GM21576 (cell line): Measurements from ENCODE around the gene VSTM2B.

Experiments
- ATAC-seq: cut with Tn5 transposase; IDR thresholded peaks from one replicate; pipeline ENCODE4 v1.9.1; 2021; ENCODE audit warnings: mild to moderate bottlenecking, moderate library complexity; ENCODE audit not compliant: unreplicated experiment

The VSTM2B gene

DNA sequence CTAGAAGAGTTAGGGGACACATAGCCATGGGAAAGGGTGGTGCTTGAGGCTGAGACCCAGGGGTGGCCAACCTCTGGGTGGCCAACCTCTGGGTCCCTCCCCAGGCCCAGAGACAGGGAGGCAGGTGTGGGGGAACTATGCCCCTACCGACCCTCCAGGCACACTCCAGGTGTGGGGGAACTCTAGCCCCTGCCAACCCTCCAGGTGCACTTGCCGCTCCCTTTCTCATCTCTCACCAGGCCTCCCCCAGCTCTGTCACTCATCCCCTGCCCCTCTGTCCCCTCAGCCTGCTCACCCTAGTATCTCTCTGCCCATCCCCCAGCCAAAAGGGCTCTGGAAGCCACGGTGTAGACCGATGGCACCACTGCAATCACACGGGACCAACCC is 10.6 kb upstream of the VSTM2B start:
- no peak for ATAC-seq

DNA sequence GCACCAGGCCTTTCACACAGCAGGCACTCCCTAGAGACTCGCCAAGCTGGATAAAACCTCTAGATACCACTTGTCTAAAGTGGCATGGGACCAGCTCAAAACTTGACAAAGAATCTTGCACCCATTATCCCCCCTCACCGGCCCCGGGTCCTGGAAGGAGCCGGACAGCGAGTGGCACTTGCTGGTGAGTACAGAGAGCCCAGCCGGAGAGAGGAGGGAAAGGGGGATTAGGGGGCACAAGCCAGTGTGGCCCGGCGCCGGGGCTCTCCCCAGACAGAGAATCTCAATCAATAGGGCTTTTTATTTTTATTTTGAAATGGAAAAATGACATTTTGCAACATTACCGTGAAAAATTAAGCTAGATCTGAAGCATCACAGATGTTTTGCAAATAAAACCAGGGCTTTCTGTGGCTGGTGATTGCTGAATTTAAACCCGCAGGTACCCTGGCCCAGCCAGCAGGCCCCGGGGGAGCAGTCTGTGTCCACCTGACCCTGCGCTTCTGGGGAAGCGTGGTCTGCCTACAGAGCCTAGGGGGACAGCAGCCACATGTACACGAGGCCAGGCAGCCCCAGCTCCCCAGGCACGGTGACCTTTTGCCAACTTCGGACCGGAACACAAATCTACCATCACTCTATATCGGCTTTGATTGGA is 10.0 kb upstream of the VSTM2B start:
- no peak for ATAC-seq

DNA sequence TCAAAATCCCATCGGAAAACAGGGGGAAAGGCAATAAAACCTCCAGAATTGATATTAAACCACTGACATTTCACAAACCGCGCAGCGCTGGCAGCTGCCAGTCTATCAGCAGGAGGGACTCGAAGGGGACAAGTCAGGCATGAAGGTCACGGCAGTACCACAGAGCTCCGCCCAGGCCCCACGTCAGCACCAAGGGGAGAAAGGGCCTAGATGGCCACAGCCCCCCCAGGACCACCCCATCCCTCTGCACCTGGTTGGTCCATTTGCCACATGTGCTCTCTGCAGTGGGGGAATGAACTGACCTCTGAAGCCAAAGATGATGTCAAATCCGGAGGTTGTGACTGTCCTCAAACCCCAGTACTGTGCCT is 9.5 kb upstream of the VSTM2B start:
- no peak for ATAC-seq

DNA sequence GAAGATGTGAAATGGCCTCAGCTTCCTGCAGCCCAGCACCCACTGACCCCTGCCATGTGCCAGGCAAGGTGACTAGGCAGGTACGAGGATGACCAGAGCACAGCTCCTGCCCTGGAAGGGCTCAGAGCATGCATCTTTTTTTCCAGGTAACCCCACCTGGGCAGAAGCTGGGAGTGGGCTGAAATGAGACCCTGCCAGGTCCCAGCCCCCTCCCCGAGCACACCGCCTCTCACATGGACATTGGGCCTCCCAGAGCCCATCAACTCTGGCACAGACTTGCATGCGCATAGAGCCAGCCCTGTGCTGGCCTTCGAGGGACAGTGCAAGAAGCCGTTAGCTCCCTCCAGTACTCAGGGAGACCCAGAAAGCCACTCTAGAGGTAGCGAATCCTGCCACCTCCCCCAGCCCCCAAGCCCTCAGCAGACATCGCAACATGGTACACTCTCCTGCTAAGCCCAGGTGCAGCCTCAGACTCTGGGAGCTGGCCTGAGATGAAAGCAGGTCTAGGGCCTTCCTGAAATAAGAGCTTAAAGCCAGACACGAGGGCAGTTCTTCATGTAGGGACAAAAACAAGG is 8.9 kb upstream of the VSTM2B start:
- no peak for ATAC-seq

DNA sequence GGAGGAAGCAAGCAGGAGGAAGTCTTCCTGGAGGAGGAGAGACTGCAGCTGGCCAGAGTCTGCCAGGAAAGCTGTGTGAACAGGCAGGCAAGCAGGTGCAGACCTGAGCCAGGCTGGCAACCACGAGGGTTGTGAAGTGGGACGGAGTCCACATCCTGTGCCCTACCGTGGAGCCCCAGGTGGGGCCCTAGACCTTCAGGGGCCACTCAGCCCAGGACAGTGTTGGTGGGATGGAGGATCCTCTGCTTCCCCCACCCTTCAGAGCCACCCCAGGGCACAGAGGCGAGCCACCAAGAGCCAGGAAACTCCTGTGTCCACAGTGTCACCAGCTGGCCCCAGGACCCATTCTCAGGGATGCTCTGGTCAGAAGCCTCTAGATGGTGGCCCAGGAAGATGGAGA is 8.4 kb upstream of the VSTM2B start:
- ATAC-seq = no peak

DNA sequence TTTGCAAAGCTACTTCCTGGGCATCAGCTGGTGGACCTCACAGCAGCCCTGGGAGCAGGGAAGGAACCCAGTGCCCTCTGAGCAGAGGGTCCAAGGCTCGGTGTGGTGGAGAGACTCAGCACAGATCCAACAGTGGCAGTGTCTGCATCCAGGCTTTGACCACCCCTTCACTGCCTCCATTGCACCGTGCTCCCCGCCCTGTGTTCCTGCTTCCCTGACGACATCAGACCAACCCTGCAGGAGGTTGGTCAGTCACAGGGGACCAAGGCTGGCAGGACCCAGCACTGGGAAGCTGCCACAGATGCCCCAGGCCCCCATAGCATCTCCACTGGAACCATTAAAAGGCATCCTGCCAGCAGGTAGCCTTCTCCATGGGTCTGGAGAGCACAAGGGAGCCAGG is 7.8 kb upstream of the VSTM2B start:
- no peak for ATAC-seq

DNA sequence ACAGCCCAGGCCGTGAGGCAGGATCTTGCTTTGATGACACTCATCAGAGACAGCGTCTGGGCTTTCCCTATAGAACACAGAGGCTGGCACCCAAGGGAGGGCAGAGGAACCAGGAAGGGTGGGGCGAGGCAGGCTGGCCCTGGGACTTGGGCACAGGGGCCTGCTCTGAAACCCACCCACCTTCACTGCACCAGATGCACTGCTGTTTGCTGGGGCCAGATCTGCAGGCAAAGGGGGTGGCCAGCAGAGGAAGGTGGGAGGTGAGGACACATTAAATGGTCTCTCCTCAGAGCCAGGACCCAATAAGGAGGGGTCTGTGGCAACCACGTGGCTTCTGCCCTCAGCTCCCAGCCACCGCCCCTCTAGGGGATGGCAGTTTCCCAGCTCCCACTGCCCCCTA is 6.6 kb upstream of the VSTM2B start:
- no peak for ATAC-seq

DNA sequence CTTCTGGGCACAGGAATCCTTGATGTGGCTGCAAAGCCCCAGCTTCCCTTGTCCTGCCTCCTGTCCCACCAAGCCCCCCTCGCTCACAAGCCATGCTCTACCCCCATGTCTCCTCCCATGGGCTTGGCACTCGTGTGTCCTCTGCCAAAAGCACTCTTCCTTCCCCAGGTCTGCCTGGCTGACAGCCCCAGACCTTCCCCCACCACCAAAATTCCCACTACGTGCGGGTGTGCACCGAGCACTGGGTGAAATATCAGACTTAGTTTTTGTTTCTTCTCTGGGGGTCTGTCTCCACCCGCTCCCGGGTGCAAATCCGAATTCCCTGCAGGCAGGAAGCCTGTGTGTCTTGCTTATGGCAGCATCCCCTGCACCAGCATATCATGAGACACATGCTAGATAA is 5.9 kb upstream of the VSTM2B start:
- ATAC-seq = no peak

DNA sequence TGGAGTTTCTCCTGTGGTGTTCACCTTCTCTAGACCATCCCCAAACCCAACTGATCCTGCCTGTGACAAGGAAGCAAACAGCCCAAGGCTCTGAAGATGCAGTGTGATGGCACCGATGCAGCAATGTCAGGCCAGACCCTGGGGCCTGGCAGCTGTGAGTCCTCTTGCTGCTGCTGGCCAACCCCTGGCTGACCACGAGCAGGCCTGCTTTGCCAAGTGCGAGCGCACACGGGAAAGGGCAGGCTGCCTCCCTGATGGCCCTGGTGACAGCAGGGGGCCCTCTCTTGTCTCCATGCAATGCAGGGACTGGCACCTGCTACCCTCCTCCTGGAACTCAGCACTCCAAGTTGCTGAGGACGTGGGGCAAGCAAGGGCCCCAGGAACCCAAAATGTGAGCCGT is 5.4 kb upstream of the VSTM2B start:
- no peak for ATAC-seq

DNA sequence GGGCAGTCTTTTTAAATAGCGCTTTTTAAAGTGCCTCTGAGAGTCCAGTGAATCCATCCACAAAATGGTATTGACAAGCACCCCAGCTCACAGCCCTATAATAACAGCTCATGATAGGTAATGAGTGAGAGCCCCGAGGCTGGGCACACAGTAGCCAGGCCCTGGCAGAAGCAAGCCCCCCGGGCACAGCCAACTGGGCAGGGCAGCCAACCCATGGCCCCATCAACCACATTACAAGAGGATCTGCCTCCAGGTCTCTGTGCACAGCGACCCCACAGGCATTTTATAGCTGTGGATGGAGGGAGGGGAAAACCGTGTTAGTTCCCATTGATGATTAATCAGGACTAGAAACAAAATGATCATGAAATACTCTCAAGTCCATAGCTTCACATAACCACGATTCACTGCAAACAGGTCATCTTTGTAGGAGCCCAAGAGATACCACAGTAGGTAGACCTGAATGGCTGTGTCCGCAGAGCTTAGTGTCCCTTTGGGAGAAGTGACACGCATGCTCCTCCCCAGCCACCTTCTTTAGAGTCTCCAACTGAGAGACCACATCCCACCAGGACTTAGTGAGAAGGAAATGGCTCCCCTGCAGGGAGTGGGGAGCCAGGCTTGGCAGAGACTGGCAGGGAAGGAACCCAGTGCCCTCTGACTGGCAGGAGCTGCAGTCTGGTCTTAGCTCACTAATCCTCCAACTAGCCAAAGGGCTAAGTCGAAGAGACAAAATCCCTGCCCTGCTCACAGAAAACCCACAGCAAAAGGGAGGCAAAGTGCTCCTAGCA is 4.3 kb upstream of the VSTM2B start:
- no peak for ATAC-seq

DNA sequence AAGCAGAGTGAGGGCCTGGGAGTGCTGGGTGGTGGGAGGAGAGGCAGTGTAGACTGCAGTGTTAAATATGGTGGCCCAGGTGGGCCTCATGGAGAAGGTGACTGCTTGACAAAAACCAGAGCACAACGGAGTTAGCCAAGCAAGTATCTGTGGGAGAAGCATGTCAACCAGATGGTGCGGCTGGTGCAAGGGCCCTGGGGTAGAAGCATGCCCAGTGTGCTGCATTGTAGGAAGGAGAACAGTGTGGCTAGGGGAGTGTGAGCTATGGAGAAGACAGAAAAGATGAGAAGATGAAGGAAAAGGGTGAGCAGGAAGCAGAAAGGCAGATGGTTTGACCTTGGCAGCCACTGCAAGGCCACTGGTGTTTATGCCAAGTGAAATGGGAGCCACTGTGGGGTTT is 2.2 kb upstream of the VSTM2B start:
- ATAC-seq = no peak

DNA sequence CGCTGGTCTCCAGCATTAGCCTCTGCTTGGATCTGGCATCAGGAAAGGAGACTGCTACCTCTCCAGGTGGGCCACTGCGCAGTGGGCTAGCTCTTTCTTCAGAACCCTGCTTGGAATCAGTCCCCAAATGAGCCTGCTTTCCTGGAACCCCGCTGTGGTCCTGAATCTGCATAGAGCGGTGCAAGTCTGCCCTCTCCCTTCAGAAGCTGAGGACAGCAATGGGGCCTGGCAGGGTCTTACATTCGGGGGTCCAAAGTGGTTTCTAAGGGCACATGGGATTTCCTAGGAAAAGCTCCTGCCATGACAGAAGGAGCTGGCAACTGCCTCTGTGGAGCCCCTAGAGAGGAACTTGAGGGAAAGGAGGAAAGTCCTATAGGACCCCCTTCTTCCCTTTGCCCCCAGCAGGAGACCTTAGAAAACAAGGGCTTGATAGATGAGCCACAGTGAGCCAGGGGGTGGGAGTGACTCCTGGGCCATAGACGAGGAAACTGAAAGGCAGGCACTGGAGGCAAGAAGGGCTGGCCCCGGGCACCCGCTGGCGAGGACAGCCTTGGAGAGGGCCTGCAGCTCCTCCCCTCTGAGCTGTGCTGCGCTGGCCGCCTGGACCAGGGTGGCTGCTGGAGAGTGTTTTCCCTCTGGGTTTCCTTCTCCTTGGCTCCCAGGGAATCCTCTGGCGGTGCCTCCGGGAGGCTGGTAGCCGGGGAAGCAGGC is 1.4 kb upstream of the VSTM2B start:
- no peak for ATAC-seq

DNA sequence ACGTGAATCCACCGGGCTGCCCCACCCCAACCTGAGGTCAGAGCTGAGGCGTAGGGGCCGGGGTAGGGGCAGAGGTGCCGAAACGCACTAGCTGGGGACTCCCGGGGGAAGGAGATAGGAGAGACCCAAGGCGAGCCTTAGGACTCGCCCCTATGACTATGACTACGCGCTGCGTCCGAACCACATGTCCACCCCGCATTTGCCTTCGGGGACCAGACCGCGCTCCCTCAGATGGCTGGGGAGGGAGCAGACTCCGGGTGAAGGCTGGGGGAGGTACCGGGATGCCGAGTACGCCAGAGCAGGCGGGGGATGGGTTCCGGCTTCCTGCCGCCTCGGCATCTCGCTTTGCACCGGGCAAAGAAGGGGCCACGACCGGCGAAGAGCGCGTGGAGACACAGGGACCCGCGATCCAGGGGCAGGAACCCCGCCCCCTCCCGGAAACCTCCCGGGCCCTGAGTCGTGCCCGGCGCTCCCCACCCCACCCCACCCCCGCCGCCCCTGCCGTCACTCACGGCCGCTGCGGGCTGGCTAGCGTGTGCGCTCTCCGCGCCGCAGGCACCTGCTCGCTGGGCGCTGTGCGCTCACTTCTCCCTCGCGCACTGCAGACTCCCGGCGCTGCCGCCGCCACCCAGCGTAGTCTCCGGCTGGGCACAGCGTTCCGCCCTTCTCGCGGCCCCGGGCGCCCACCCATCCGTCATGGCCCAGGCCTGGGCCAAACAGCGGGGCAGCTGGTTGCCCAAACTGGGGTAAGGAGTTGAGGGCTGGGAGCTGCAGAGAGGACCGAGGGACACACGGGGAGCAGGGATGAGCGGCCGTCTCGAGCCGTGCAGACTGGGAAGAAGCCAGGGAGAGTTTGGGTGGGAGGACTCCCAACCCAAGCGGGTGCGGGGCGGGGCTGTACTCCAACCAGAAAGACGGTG is 622 bp upstream of the VSTM2B start:
- ATAC-seq = no peak

DNA sequence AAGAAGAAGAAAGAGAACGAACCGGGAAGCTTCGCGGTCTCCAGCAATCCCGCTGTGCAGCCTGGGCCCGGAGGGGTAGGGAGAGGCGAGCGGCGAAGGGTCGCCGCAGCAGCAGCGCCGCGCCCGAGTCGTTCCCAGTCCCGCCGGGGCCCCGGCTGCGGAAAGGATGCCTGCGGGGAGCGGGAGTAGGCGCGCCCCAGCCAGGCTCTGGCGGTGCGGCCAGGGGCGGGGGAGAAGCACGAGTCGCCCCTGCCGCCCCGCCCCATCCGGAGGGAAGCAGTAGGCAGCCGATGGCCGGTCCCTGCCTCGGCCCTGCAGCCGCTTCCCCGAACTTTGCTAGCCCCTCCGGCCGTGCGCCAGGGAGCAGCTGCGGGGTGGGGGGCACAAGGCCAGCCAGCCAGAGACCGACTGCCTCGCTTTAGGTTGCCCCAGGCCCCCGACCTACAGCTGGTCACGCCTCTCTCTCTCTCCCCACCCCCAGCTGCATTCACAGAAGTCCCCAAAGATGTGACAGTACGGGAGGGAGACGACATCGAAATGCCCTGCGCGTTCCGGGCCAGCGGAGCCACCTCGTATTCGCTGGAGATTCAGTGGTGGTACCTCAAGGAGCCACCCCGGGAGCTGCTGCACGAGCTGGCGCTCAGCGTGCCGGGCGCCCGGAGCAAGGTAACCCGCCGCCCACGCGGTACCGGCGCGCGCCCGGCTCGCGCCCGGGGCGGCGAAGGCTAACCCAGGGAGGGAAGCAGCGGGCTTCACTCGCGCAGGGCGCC is 1.1 kb downstream of the VSTM2B start:
- no peak for ATAC-seq

DNA sequence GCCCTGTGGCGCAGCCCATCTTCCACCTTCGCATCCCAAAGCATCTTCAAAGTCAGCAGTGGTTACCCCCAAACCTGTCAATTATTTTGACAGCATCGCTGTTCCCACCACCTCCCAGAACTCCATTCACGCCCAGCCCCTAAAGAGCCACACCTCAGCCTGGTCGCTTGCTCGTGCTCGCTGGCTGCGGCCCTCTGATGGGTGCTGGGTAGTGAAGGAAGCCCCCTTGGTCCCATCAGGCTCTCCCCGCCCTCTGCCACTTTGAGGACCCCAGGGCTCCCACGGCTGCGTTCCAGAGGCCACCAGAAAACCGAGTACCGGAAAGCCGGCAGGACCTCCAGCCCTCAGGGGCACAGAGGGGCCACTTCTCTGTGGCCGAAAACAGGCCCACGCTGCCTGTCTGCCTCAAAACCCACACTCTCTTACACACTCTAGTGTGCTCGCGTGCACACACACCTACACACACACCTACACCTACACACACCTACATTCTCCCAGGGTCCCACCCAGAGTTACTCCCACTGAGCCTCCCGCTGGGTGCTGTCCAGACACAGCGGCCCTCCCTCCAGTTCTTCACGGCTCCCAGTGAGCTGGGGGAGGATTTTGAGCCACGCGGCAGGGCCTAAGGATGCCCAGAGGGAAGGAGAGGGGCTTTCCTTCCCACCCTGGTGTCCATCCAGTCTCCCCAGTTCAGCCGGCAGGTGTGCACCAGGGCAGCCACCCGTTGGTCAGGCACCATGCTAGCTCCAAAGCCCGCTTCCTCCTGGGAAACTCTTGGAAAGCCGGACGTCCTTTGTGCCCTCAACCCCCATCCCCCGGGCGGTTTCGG is 1.9 kb downstream of the VSTM2B start:
- ATAC-seq = no peak

DNA sequence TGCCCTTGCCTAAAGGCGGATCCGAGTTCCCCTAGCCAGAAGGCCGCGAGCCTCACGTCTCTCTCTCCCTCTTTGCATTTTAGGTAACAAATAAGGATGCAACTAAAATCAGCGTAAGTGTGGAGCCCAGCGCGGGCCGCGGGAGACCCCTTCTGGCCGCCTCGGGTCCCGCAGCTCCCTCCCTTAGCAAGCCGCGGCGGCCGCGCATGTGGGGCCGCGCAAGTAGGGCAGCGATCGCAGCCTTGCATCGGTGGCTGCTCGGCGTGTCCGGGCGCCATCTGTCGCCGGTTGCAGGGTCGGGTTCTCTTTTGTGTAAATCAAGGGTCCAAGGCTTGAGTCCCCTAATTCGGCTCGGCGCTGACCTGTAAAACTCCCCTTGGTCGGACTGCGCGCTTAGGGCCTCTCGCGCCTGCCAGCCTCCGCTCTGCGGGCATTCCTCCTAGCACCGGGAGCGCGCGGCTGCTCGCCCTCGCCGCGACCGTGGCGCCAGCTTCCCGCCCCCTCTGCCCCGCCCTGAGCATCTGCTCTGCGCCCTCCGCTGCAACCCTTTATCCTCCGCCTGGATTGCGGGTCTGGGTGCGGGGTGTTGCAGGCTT is 2.7 kb downstream of the VSTM2B start:
- ATAC-seq = peak; percentile 75

DNA sequence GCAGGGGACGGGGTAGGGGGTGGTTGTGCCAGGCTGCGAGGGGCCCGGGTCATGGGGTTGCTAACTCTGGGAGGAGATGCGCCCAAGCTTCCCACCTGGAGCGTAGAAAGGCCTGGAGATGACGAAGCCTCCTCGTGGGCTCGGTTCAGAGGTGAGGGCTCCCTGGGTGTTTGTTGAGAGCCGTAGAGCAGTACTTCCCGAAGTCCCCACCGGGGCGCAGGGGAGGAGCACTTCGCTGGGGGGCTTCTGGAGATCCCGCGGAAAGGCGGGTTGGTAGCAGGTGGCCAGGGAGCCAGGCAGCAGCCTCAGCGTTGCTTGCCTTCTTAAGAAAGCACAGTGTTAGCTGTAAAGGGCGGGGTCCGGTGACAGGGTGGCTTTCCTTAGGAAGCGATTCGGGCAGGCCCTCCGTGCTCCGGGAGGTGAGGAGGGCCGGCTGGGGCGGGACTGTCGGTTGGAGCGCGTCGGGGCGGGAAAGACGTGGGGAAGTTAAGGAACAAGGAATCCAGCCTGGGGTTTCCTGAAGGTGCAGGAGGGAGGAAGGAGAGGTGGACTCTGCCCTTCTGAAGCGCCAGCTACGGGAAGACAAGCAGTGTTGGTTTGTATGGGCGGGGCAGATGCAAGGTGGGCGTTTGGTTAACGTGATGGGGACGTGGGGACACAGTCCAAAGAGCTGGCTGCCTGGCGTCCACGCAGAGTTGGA is 3.3 kb downstream of the VSTM2B start:
- ATAC-seq = no peak
